ENCODE measurements around the gene NIFK.
"Not testable (repeated sequence)": the region's sequence is repeated elsewhere in the genome, so short reads cannot be mapped to it uniquely, and the experiment has no call there.

The NIFK gene

GRCh38 chr2:121754851-121755236 is 18.2 kb upstream of the NIFK start:
- TF ChIP-seq, protein P1, sequence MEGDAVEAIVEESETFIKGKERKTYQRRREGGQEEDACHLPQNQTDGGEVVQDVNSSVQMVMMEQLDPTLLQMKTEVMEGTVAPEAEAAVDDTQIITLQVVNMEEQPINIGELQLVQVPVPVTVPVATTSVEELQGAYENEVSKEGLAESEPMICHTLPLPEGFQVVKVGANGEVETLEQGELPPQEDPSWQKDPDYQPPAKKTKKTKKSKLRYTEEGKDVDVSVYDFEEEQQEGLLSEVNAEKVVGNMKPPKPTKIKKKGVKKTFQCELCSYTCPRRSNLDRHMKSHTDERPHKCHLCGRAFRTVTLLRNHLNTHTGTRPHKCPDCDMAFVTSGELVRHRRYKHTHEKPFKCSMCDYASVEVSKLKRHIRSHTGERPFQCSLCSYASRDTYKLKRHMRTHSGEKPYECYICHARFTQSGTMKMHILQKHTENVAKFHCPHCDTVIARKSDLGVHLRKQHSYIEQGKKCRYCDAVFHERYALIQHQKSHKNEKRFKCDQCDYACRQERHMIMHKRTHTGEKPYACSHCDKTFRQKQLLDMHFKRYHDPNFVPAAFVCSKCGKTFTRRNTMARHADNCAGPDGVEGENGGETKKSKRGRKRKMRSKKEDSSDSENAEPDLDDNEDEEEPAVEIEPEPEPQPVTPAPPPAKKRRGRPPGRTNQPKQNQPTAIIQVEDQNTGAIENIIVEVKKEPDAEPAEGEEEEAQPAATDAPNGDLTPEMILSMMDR (conservative IDR thresholded peaks at IDR 0.05; ENCODE audit: control insufficient read depth, insufficient read depth, low read depth, low read length) = no peak
- peak overlapping the region; percentile 92 for H3K4me3 ChIP-seq (ENCODE audit: control insufficient read depth, low read depth, low read length)
- no peak for DNase-seq (ENCODE audit: low read depth)

DNA sequence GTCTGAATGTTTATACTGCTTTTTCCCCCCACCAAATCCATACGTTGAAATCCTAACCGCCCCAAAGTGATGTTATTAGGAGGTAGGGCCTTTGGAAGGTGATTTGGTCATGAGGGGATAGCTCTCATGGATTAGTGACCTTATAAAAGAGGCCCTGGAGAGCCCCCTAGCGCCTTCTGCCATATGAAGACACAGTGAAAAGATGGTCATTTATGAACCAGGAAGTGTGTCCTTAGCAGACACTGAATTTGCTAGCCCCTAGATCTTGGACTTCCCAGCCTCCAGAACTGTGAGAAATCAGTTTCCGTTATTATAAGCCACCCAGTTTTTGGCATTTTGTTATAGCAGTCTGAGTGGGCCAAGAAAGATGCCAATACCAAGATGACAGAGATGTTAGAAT is 11.5 kb upstream of the NIFK start:
- no peak overlapping the region for H3K4me3 ChIP-seq (ENCODE audit: control insufficient read depth, low read depth, low read length)
- peak; percentile 60 for DNase-seq (ENCODE audit: low read depth)
- TF ChIP-seq, protein P1 (conservative IDR thresholded peaks at IDR 0.05; ENCODE audit: control insufficient read depth, insufficient read depth, low read depth, low read length) = peak; percentile 49

- H3K4me3 ChIP-seq (ENCODE audit: control insufficient read depth, low read depth, low read length) = no peak overlapping the region
- TF ChIP-seq, protein P1 (conservative IDR thresholded peaks at IDR 0.05; ENCODE audit: control insufficient read depth, insufficient read depth, low read depth, low read length) = no peak
- no peak for DNase-seq (ENCODE audit: low read depth)
Measured at GRCh38 chr2:121746071-121746578, 9.4 kb upstream of the NIFK start.

- H3K4me3 ChIP-seq (ENCODE audit: control insufficient read depth, low read depth, low read length) = no peak overlapping the region
- TF ChIP-seq, protein P1 (conservative IDR thresholded peaks at IDR 0.05; ENCODE audit: control insufficient read depth, insufficient read depth, low read depth, low read length) = no peak
- DNase-seq (ENCODE audit: low read depth) = no peak
Measured at GRCh38 chr2:121741450-121741849, 4.8 kb upstream of the NIFK start.

GRCh38 chr2:121740973-121741372 is 4.3 kb upstream of the NIFK start:
- TF ChIP-seq, protein P1 (conservative IDR thresholded peaks at IDR 0.05; ENCODE audit: control insufficient read depth, insufficient read depth, low read depth, low read length) = no peak
- no peak for DNase-seq (ENCODE audit: low read depth)
- H3K4me3 ChIP-seq (ENCODE audit: control insufficient read depth, low read depth, low read length) = no peak overlapping the region

- H3K4me3 ChIP-seq (ENCODE audit: control insufficient read depth, low read depth, low read length) = peak overlapping the region; percentile 97
- TF ChIP-seq, protein P1 (conservative IDR thresholded peaks at IDR 0.05; ENCODE audit: control insufficient read depth, insufficient read depth, low read depth, low read length) = no peak
- no peak for DNase-seq (ENCODE audit: low read depth)
Measured at GRCh38 chr2:121736140-121736461, 574 bp downstream of the NIFK start.

DNA sequence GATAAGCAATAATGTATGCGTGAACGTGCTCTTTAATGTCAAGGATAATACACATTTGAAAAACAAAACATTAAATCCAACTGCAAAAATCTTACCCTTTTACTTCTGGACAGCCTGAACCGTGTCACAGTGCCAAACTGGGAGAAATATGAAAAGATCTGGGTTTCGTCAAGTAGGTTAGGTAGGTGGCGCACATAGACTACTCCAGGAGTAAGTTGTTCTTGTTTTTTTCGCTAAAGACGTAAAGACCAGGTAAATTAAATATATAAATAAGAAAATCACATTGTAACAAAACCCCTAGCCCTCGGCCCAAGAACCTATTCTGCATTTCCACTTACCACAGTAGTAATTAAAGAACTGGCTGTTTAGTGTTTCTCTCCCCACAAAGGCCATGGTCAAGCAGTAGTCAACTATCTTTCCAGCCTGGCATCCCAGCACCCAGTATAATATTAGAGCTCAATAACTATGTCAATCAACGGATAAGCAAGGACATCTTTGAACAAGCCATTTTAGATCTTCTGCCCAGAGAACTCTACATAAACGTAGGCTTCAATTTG is 1.1 kb downstream of the NIFK start:
- H3K4me3 ChIP-seq (ENCODE audit: control insufficient read depth, low read depth, low read length) = peak overlapping the region; percentile 97
- DNase-seq (ENCODE audit: low read depth) = peak; percentile 40
- TF ChIP-seq, protein P1 (conservative IDR thresholded peaks at IDR 0.05; ENCODE audit: control insufficient read depth, insufficient read depth, low read depth, low read length) = no peak

DNA sequence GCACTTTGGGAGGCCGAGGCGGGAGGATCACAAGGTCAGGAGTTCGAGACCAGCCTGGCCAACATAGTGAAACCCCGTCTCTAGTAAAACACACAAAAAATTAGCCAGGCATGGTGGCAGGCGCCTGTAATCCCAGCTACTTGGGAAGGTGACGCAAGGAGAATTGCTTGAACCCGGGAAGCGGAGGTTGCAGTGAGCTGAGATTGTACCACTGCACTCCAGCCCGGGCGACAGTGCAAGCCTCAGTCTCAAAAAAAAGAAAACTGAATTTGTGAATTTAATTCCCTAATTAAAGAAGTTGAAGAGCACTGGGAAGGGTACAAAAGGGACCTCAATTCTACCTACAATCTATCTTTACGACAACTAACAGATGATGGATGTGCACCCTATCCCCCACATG is 2.1 kb downstream of the NIFK start:
- not testable (repeated sequence) for DNase-seq (ENCODE audit: low read depth); H3K4me3 ChIP-seq (ENCODE audit: control insufficient read depth, low read depth, low read length)

All from fibroblast of mammary gland (primary cell).